GM18858 (cell line): ENCODE results near the gene STEAP2.

Source experiments
- ATAC-seq: cut with Tn5 transposase; IDR thresholded peaks from one replicate; pipeline ENCODE4 v1.9.1; 2021; ENCODE audit not compliant: unreplicated experiment

Gene STEAP2

GRCh38 chr7:90192876-90193750 lies 18.4 kb upstream of the STEAP2 start:
- ATAC-seq = no peak

- no peak for ATAC-seq
Measured at GRCh38 chr7:90194911-90195809, 16.4 kb upstream of the STEAP2 start.

GRCh38 chr7:90201500-90202195 lies 9.9 kb upstream of the STEAP2 start:
- ATAC-seq = no peak

- no peak for ATAC-seq
Measured at GRCh38 chr7:90207956-90208355, 3.6 kb upstream of the STEAP2 start.

- ATAC-seq = no peak
Measured at GRCh38 chr7:90209776-90210175, 1.8 kb upstream of the STEAP2 start.

- no peak for ATAC-seq
Measured at GRCh38 chr7:90210475-90210874, 1.1 kb upstream of the STEAP2 start.

- ATAC-seq = no peak
Measured at GRCh38 chr7:90210981-90211380, 559 bp upstream of the STEAP2 start.

GRCh38 chr7:90212149-90212495 lies 582 bp downstream of the STEAP2 start:
- no peak for ATAC-seq

- ATAC-seq = no peak
Measured at GRCh38 chr7:90213521-90213920, 2.0 kb downstream of the STEAP2 start.

GRCh38 chr7:90216080-90216674 lies 4.6 kb downstream of the STEAP2 start:
- ATAC-seq = no peak

- ATAC-seq = no peak
Measured at GRCh38 chr7:90216771-90217170, 5.2 kb downstream of the STEAP2 start.

GRCh38 chr7:90222390-90222789 lies 10.8 kb downstream of the STEAP2 start:
- no peak for ATAC-seq

GRCh38 chr7:90222811-90223725 lies 11.5 kb downstream of the STEAP2 start:
- no peak for ATAC-seq

GRCh38 chr7:90224195-90224594 lies 12.7 kb downstream of the STEAP2 start:
- ATAC-seq = no peak

GRCh38 chr7:90225181-90225580 lies 13.6 kb downstream of the STEAP2 start:
- no peak for ATAC-seq

- ATAC-seq = no peak
Measured at GRCh38 chr7:90225601-90226000, 14.1 kb downstream of the STEAP2 start.

- ATAC-seq = no peak
Measured at GRCh38 chr7:90227259-90227658, 15.7 kb downstream of the STEAP2 start.

- ATAC-seq = no peak
Measured at GRCh38 chr7:90229682-90230081, 18.1 kb downstream of the STEAP2 start.

- ATAC-seq = no peak
Measured at GRCh38 chr7:90230834-90231233, 19.3 kb downstream of the STEAP2 start.

GRCh38 chr7:90231304-90231703 lies 19.8 kb downstream of the STEAP2 start:
- ATAC-seq = no peak
